Measurements from ENCODE around the gene UNKL.
A peak's percentile ranks its signal among the peaks of the same experiment; 100 is the strongest.

UNKL gene

DNA sequence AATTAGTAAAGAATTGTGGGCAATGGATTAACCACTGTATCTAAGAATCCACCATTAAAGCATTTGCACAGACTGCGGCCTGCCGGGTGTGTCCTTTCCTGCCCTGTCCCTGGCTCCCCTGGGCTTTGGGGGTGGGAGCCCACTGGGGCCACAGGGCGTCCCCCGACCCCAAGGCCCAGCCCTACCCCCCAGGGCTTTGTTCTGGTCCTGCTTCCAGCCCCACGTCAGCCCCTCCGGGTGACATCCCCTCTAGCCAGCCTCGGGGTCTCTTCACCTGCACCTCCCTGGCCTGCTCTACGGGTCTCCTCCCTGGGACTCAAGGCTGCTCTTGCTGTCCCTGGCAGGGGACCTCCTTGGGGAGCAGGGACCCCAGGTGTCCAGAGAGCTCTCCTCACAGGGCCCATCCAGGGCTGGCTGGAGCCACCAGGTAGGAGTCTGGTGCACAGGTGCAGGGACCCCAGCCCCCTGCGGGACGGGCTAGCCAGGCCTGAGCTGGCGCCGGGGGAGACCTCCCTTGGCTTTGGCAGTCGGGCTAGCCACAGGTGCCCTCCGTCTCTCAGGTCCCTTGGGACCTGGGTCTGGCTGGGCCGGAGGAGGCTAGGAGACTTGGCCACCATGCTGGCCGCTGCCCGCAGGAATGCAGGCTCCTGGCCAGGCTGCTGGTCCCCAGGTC lies 87.4 kb downstream of the UNKL start:
- peaks cover 19% of the 10 kb centered on the region for H3K27me3 Mint-ChIP-seq

DNA sequence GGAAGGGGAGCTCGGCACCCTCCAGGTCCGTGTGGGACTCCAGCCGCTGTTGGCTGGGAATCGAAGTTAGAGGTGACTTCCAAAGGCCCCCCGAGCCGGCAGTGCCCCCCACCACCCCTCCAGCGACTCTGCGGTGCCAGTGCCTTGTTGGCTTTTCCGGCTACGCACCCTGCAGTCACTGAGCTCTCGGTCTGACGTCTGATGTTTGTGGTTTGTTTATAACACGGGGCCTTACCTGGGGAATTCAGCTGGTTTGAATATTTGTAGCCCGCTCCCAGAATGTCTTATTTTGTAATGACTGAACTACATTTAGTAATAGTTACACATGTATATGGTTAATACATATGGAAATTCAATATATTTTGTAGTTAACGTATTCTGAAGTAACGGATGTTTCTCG lies 88.1 kb downstream of the UNKL start:
- CTCF ChIA-PET = interaction anchor here (0.6 kb wide), 1 partner anchor 318 kb away, joined by 3 read pairs; no protein-coding TSS in a partner anchor

More for the DNA sequence above, 87.4 kb downstream of the UNKL start:
- Mint-ChIP-seq H3K4me3 (no peak overlapping the region), H3K27ac (no peak overlapping the region), H3K36me3 (peaks cover 13% of the 10 kb centered on the region), H3K4me1 (peaks cover 11% of the 10 kb centered on the region), H3K9me3 (no peaks in the 10 kb centered on the region)
- CTCF ChIA-PET = interaction anchor here (0.6 kb wide), 1 partner anchor 317 kb away, joined by 3 read pairs; no protein-coding TSS in a partner anchor
- DNase-seq = no peak

DNA sequence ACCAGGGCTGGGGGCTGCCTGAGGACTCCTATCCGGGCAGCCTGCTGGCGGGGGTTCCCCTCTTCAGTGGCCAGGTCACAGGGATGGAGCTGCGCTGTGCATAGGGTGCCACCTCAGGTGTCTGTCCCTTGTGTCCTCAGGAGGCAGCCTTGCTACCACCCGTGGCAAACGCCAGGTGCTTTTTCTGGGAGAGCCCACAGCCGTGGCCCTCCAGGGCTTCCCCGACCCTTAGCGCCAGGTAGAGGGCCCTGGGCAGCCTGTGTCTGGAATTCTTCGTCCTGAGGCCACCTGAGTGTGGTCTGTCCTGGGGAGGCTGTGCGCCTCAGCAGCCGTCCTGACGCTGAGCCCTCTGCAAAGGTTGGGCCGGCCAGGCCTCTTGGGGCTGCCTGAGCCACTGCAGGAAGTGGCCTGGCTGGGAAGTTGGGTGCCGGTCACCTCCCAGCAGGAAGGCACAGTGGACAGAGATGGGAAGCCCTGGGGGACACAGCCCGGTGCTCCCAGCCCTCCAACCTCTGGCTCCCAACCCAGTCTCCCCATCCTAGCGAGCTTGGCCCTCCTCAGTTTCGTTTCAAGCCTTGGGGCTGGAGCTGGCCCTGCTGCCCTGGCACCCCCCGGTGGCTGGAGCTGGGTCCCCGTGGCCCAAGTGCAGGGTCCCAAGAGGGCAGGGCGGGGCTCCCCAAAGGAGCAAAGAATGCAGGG lies 88.7 kb downstream of the UNKL start:
- Mint-ChIP-seq H3K27me3 (peaks cover 6% of the 10 kb centered on the region), H3K27ac (no peak overlapping the region), H3K4me1 (peaks cover 2% of the 10 kb centered on the region), H3K9me3 (no peaks in the 10 kb centered on the region), H3K36me3 (peaks cover 16% of the 10 kb centered on the region), H3K4me3 (no peak overlapping the region)
- no peak for DNase-seq
- CTCF ChIA-PET = no interaction called here

More for the DNA sequence above, 88.1 kb downstream of the UNKL start:
- DNase-seq = no peak
- H3K27me3 Mint-ChIP-seq = peaks cover 12% of the 10 kb centered on the region
- H3K4me3 Mint-ChIP-seq = no peak overlapping the region
- peaks cover 13% of the 10 kb centered on the region for H3K36me3 Mint-ChIP-seq
- H3K27ac Mint-ChIP-seq = no peak overlapping the region
- H3K4me1 Mint-ChIP-seq = peaks cover 5% of the 10 kb centered on the region
- H3K9me3 Mint-ChIP-seq = no peaks in the 10 kb centered on the region

DNA sequence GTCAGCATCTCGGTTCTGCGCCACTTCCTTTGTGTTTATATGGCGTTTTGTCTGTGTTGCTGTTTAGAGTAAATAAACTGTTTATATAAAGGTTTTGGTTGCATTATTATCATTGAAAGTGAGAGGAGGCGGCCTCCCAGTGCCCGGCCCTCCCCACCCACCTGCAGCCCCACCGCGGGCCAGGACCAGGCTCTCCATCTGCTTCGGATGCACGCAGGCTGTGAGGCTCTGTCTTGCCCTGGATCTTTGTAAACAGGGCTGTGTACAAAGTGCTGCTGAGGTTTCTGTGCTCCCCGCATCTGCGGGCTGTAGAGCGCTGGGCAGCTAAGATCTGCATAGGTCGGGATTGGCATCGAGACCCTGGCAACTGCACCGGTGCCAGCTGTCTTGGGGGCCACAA lies 89.2 kb downstream of the UNKL start:
- Mint-ChIP-seq H3K9me3 (no peaks in the 10 kb centered on the region), H3K4me1 (peaks cover 2% of the 10 kb centered on the region), H3K27me3 (peaks cover under 1% of the 10 kb centered on the region), H3K36me3 (peaks cover 17% of the 10 kb centered on the region), H3K27ac (no peak overlapping the region), H3K4me3 (no peak overlapping the region)
- CTCF ChIA-PET = no interaction called here
- no peak for DNase-seq

DNA sequence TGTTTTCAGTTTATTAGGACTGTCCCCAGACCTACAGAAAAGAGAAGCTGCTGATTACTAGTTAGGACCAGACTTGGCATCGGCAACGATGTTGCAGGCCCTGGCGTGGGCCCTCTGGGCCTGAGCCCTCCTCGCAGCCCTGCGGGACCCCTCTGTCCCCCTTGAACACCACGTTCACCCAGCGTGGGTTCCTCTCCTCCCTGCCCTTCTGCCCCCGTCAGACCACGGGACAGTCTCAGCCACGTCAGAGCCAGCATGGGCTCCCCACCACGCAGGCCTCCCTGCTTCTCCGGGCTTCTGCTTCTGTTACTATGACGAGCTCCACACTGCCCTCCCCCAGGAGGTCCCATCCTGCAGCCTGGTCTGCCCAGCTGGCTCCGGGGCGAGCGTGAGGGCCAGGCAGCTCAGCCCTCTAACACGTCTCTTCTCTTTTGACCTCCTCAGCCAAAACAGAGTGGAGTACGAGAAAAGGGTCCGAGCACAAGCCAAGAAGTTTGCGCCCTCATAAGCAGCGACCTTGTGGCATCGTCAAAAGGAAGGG lies 90.1 kb downstream of the UNKL start:
- no peaks in the 10 kb centered on the region for H3K27me3 Mint-ChIP-seq
- peaks cover 26% of the 10 kb centered on the region for H3K36me3 Mint-ChIP-seq
- CTCF ChIA-PET = no interaction called here
- DNase-seq = no peak
- no peaks in the 10 kb centered on the region for H3K9me3 Mint-ChIP-seq
- H3K27ac Mint-ChIP-seq = no peak overlapping the region
- H3K4me1 Mint-ChIP-seq = peaks cover 2% of the 10 kb centered on the region
- H3K4me3 Mint-ChIP-seq = no peak overlapping the region

DNA sequence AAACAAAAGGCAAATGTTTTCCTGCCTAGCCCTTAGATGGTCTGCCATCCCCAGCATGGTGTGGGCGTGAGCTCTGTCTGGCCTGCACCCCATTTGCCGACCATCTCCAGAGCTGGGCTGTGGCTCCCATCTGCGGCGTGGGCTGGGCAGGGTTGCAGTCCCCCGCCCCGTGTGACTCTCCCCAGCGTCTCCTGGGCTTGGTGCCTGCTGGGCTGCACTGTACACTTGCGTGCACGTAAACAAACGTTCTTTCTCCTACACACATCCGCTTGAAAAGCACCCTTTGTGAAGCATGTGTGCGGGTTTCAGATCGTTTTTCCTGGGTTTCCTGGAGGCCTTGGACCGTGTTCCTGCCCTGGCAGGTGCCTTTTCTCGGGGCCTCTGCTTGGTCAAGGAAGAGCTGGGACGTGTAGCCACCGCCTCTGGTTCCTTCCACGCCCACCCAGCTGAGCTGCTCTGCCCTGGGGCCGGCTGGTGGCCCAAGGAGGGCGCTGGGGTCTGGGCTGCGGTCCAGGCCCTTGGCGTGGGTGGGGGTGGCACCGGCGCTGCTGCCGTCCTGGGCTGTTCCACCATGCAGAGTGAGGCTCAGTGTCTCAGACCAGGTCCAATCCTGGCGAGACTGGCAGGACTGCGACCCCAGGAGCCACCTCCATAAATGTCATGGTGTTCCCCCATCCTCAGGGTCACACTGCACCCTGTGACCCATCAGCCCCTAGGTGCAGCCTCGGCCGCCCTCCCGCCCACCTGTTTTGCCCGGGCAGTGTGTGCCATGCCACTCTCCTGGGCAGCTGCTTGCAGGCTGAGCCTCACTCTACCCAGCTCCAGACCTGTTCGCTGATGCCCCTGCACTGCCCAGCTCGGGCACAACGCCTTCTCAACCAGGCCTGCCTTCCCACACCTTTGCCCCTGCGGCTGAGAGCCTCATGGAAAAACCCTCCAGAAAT lies 90.9 kb downstream of the UNKL start:
- Mint-ChIP-seq H3K36me3 (peaks cover 31% of the 10 kb centered on the region), H3K4me3 (no peak overlapping the region), H3K4me1 (peaks cover 2% of the 10 kb centered on the region), H3K27ac (no peak overlapping the region), H3K9me3 (no peaks in the 10 kb centered on the region), H3K27me3 (no peaks in the 10 kb centered on the region)
- no peak for DNase-seq
- CTCF ChIA-PET = no interaction called here

DNA sequence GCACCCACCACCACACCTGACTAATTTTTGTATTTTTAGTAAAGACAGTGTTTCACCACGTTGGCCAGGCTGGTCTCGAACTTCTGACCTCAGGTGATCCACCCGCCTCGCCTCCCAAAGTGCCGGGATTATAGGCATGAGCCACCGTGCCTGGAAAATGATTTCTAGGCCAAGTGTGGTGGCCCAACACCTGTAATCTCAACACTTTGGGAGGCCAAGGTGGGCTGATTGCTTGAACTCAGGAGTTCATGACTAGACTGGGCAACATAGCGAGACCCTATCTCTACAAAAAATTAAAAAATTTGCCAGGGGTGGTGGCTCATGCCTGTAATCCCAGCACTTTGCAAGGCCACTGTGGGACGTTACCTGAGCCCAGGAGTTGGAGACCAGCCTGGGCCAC lies 92.1 kb downstream of the UNKL start:
- CTCF ChIA-PET = no interaction called here
- H3K9me3 Mint-ChIP-seq = no peaks in the 10 kb centered on the region
- no peak for DNase-seq
- no peak overlapping the region for H3K4me3 Mint-ChIP-seq
- H3K36me3 Mint-ChIP-seq = peaks cover 41% of the 10 kb centered on the region
- H3K27me3 Mint-ChIP-seq = no peaks in the 10 kb centered on the region
- peaks cover 2% of the 10 kb centered on the region for H3K4me1 Mint-ChIP-seq
- no peak overlapping the region for H3K27ac Mint-ChIP-seq

DNA sequence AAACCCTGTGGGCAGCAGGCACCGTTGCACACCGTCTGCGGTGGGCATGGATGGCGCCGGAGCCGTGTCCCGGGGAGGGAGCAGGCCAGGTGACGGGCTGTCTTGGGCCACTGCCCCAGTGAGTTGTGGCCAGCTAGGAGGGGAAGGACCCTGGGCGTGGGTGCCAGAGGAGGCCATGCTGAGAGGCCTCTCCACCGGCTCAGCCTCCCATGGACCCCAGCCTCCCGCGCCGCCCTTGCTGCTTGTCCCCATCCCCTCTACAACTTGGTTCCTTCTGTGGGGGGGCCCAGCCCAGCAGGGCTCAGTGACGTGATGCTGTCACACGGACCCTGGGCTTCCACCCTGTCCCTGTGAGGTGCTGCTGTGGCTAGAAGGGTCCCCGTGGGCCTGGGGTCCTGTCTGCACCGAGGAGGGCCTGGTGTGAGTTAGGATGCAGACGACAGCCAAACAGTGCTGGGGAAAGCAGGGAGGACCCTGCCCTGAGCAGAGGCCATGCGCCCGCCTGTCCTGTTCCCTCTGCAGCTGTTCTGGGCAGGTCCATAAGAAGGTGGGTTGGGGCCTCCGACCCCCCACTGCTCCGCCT lies 93.8 kb downstream of the UNKL start:
- no peak overlapping the region for H3K4me3 Mint-ChIP-seq
- no peaks in the 10 kb centered on the region for H3K9me3 Mint-ChIP-seq
- no peak for DNase-seq
- CTCF ChIA-PET = no interaction called here
- H3K27me3 Mint-ChIP-seq = no peaks in the 10 kb centered on the region
- peaks cover 48% of the 10 kb centered on the region for H3K36me3 Mint-ChIP-seq
- no peak overlapping the region for H3K27ac Mint-ChIP-seq
- no peaks in the 10 kb centered on the region for H3K4me1 Mint-ChIP-seq

DNA sequence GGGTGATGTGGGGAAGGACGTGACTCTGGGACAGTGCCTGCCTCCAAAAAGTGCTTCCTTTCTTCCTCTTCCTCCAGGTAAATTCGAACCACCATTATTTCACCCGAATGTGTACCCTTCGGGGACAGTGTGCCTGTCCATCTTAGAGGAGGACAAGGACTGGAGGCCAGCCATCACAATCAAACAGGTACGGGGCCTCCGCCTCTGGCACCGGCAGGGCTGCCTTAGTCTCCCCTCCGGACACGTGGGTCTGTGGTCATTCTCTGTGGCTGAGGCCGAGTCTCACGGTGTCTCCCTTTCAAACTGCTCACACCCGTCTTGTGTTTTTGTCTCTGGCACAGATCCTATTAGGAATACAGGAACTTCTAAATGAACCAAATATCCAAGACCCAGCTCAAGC lies 94.4 kb downstream of the UNKL start:
- H3K4me3 Mint-ChIP-seq = no peak overlapping the region
- H3K27me3 Mint-ChIP-seq = no peaks in the 10 kb centered on the region
- H3K36me3 Mint-ChIP-seq = peaks cover 50% of the 10 kb centered on the region
- H3K4me1 Mint-ChIP-seq = no peaks in the 10 kb centered on the region
- no peak overlapping the region for H3K27ac Mint-ChIP-seq
- no peaks in the 10 kb centered on the region for H3K9me3 Mint-ChIP-seq
- CTCF ChIA-PET = no interaction called here
- no peak for DNase-seq

DNA sequence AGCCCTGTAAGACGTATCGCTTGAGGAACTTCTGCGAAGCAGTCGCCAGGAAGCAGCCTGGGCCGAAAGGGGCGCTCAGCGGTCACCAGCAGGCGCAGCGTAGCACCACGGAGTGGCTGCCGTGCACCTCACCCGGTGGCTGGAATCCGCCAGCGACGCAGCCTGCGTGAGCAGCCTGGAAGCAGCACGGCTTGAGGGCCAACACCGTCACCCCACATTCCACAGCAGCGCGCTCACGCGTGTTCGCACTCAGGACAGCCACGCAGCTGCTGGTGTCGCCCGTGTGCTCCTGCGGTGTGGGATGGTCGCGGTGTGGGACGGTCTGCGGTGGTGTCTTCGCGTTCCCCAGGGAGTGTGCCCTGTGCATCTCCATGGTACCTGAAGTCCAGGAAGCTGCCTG lies 95.5 kb downstream of the UNKL start:
- H3K4me1 Mint-ChIP-seq = peaks cover 3% of the 10 kb centered on the region
- H3K27ac Mint-ChIP-seq = no peak overlapping the region
- no peaks in the 10 kb centered on the region for H3K27me3 Mint-ChIP-seq
- H3K9me3 Mint-ChIP-seq = no peaks in the 10 kb centered on the region
- no peak for DNase-seq
- H3K36me3 Mint-ChIP-seq = peaks cover 50% of the 10 kb centered on the region
- CTCF ChIA-PET = no interaction called here
- no peak overlapping the region for H3K4me3 Mint-ChIP-seq

DNA sequence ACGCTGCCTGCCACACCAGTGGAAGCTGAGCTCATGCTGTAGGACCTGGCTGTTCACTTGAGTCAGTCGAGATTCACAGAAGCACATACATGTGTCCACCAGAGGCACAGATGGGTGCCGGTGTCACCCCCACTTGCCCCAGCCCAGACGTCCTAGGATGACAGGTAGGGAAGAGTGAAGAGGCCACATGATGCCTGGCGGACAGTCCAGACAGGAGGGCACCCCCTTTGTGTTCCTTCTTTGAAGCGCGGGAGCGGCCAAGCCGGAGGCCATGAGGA lies 96.3 kb downstream of the UNKL start:
- no peak overlapping the region for H3K27ac Mint-ChIP-seq
- peak; percentile 8 for DNase-seq
- no peaks in the 10 kb centered on the region for H3K9me3 Mint-ChIP-seq
- CTCF ChIA-PET = no interaction called here
- H3K4me3 Mint-ChIP-seq = no peak overlapping the region
- H3K27me3 Mint-ChIP-seq = no peaks in the 10 kb centered on the region
- peaks cover 47% of the 10 kb centered on the region for H3K36me3 Mint-ChIP-seq
- peaks cover 4% of the 10 kb centered on the region for H3K4me1 Mint-ChIP-seq

DNA sequence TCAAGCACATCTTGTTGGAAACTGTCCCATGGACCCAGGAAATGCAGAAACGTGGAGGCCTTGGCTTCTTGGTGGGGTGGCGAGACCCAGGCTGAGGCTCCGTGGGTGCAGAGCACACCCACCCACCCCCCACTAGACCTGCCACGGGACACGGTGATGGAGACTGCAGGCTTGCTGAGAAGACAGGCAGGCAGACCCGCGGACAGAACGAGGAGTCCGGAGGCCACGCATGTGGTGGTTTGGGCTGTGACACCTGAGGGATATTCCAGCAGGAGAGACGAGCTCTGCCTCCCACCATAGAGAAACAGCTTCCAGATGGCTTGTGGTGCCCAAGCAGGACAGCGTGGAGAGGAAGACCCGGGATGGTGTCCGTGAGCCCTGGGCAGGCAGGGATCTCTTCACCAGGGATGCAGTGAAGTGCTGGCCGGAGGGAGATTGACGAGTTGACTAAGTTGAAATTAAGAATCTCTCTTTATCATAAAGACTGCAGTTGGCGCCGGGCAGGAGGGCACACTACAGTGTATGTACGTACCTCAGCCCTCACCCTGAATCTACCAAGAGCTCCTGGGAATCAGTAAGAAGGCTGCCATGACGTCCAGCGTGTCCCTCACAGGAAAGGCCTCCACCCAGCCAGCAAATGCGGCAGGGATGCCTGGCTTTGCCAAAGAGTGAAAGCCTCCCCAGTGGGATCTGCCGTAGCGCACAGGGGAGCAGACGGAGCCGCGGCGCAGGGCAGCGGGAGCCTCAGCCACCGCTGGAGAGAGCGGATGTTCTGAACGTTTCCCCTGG lies 96.8 kb downstream of the UNKL start:
- Mint-ChIP-seq H3K9me3 (no peaks in the 10 kb centered on the region), H3K4me1 (peaks cover 9% of the 10 kb centered on the region), H3K27ac (no peak overlapping the region), H3K36me3 (peaks cover 52% of the 10 kb centered on the region), H3K27me3 (no peaks in the 10 kb centered on the region), H3K4me3 (no peak overlapping the region)
- DNase-seq = no peak
- CTCF ChIA-PET = no interaction called here

DNA sequence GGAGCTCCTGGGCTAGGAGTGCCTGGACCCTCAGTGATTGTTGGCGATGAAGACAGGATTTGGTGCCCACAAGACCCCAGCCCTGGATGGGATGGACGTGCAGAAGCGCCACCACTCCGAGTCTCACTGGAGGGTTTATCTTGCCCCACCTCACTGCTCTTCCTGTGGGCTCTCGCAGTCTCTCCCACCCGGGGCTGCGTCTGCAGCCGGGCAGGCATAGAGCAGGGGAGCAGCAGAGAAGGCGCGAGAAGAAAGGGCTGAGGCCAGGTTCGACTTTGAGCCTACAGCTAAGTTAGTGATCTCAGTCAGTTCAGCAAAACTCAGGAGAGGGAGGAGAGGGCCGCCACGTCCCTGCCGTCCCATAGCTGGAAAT lies 98.5 kb downstream of the UNKL start:
- no peaks in the 10 kb centered on the region for H3K27me3 Mint-ChIP-seq
- H3K36me3 Mint-ChIP-seq = peaks cover 53% of the 10 kb centered on the region
- H3K4me3 Mint-ChIP-seq = no peak overlapping the region
- H3K27ac Mint-ChIP-seq = peak overlapping the region; percentile 52
- peaks cover 21% of the 10 kb centered on the region for H3K4me1 Mint-ChIP-seq
- no peaks in the 10 kb centered on the region for H3K9me3 Mint-ChIP-seq
- CTCF ChIA-PET = no interaction called here
- DNase-seq = no peak

Measured in activated naive CD4-positive, alpha-beta T cell treated with anti-CD3 and anti-CD28 coated beads, Interleukin-2, amount 10 ng/mL, durations not matched to agents 7 days and 5 days (primary cell).